GM21381 (cell line): Measurements from ENCODE around the gene CHRNA5.
"Not testable (repeated sequence)": the region's sequence is repeated elsewhere in the genome, so short reads cannot be mapped to it uniquely, and the experiment has no call there.

Experiments used
- ATAC-seq: cut with Tn5 transposase; IDR thresholded peaks from one replicate; pipeline ENCODE4 v1.9.1; 2021; ENCODE audit warnings: mild to moderate bottlenecking, moderate library complexity; ENCODE audit not compliant: unreplicated experiment

Gene CHRNA5

DNA sequence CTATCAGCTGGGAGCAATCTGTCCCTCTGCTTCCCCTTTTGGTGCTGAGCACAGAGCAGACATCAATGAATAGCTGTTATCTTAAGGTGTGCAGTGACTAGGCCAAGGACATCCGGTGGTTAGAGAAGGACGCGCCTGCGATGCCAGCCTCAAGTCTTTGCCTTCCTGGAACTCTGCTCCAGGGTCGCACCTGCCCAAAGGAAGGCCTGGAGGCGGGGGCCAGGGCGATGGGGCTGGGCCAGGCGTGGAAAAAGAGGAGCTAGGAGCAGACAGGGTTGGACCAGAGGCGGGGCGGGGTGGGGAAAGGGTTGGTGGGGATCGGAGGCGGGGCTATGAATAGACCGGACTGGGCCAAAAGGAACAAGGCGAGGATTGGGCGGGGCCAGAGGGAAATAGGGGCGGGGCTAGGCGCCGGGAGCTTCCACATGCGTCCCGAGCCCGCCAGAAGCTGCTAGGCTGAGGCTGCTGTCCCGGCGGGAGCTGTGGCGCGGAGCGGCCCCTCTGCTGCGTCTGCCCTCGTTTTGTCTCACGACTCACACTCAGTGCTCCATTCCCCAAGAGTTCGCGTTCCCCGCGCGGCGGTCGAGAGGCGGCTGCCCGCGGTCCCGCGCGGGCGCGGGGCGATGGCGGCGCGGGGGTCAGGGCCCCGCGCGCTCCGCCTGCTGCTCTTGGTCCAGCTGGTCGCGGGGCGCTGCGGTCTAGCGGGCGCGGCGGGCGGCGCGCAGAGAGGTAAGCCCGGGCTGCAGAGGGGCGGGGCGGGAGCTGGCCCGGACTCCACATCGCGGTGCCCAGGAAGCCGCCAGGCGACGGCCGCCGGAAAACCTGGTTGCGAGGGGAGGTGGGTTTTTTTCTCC is at the start of gene CHRNA5:
Gene CHRNA5, plus strand, starts transcription at position 424 of the 854 bp plus-strand sequence. Its CDS starts 200 bp downstream, at position 624.
- peak; percentile 82 for ATAC-seq

GRCh38 chr15:78520035-78520434 is 45.3 kb upstream of the CHRNA5 start:
- not testable (repeated sequence) for ATAC-seq

DNA sequence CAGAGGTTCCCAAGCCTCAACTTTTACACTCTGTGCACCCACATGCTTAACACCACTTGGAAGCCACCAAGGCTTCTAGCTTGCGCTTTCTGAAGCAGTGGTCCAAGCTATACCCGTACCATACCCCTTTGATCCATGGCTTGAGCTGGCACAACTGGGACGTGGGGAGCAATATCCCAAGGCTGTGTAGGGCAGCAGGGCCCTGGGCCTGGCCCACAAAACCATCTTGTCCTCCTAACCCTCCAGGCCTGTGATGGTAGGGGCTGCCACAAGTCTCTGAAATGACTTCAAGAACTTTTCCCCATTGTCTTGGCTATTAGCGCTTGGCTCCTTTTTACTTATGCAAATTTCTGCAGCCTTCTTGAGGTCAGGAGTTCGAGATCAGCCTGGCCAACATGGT is 41.1 kb upstream of the CHRNA5 start:
- ATAC-seq, result no peak

- ATAC-seq, result no peak
Observed at GRCh38 chr15:78527325-78527724, 38.0 kb upstream of the CHRNA5 start.

DNA sequence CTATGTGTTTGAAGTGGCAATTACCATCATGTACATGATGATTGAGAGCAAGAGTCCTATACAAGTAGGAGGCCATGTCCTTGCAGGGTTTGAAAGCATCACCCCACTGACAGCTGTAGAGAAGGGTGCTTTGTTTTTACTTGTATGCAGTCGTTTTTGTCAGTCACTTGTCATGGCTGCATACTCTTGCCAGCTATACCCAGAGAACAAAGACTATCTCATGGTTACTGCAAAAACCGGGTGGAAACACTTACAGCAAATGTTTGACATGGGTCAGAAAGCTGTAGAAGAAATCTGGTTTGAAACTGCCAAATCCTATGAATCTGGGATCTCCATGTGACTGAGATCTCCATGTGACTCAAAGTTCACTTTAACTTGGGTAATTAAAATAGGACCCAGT is 32.0 kb upstream of the CHRNA5 start:
- ATAC-seq, result no peak

- ATAC-seq, result no peak
Observed at GRCh38 chr15:78536134-78536533, 29.2 kb upstream of the CHRNA5 start.

- ATAC-seq, result no peak
Observed at GRCh38 chr15:78537266-78537905, 27.9 kb upstream of the CHRNA5 start.

GRCh38 chr15:78538358-78538757 is 27.0 kb upstream of the CHRNA5 start:
- ATAC-seq, result no peak

GRCh38 chr15:78539464-78540140 is 25.7 kb upstream of the CHRNA5 start:
- not testable (repeated sequence) for ATAC-seq

DNA sequence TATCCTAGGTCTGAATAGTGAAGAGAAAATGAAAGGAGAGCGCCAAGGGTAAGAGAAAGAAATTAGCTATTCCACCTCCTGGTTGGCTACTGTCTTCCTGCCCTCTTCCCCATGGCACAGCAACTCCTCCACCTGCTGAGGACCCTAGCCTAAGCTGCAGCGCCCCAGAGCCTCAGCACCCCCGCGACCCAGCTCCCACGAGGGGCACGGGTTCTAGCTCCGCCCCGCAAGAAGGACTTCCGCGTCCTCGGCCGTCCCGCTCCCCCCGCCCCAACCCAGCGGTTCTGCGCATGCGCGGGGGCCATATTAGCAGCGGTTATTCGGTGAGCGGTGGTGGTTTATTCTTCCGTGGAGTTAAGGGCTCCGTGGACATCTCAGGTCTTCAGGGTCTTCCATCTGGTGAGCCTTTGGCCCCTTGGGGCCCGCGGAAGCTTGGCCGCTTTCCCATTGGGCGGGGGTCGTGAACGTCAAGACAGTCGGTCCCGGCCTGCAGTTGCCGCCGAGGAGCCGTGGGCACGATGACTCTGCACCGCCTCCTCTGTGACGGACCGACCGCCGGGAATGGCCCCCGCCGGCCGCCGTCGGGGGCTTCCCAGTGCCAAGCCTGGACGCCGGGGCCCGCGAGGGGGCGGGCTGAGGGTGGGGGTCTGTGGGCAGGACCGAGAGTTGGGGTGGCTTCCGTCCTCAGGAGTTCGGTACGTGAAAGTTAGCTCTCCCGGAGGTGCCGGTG is 25.0 kb upstream of the CHRNA5 start, which contains the start of gene PSMA4:
Gene PSMA4, plus strand, starts transcription at position 304 of the 730 bp plus-strand sequence. CDS start 1,484 bp downstream, outside the sequence.
- ATAC-seq, result peak; percentile 77

GRCh38 chr15:78540871-78541743 is 24.2 kb upstream of the CHRNA5 start:
- no peak for ATAC-seq

GRCh38 chr15:78541744-78542034 is 23.6 kb upstream of the CHRNA5 start:
- no peak for ATAC-seq

GRCh38 chr15:78542647-78543046 is 22.7 kb upstream of the CHRNA5 start:
- no peak for ATAC-seq

GRCh38 chr15:78550194-78550593 is 15.1 kb upstream of the CHRNA5 start:
- no peak for ATAC-seq

DNA sequence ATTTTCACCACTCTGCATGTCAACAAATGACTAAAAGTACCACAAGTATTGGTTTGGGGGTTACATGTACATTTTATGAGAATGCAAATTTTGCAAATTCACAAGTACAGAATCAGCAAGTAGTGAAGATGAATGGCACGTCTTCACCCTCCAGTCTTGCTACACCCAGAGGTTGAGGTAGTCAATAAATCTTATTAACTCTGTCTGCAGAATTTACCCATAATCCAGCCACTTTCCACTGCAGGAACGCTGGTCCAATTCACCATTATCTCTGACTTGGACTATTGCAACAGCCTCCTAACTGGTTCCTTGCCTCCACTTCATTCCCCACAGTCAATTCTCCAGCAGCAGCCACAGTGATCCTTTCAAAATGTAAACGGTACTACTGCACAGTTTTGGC is 14.5 kb upstream of the CHRNA5 start:
- no peak for ATAC-seq

DNA sequence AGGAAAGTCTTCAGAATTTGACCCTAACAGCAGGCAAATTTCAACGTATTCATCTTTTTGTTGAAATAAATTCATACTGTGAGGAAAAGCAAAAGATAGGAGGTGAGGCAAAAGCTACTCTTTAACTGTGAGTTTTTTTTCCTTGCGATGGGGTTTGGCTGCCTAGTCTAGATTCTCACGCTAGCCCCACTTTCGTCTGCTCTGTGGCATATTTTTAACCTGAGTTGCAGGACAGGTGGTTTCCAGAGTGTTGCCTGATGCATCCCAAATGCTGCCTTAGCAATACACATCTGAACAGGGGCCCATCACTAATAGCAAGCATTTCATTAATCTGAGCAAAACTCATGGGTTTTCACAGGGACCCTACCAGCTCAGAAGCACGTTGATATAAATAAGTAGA is 13.4 kb upstream of the CHRNA5 start:
- no peak for ATAC-seq

GRCh38 chr15:78552597-78552996 is 12.7 kb upstream of the CHRNA5 start:
- ATAC-seq, result no peak

- not testable (repeated sequence) for ATAC-seq
Observed at GRCh38 chr15:78560201-78560600, 5.1 kb upstream of the CHRNA5 start.

DNA sequence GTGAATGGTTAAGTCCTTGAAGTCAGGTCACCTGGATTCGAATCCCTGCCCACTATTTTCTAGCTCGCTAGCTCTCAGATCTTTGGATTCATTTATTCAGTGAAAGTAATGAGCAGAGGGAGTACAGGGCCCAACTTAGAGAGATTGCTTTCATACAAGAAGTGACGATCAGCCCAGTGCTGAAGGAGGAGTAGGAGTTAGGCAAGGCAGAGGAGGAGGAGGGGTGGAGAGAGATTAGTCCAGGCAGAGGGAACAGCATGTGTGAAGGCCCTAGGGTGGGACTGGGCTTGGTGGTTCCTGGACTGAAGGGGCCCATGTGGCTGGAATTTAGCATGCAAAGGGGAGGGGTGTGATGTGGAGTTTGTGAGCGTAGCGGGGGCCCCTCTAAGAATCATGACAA is 3.8 kb upstream of the CHRNA5 start:
- no peak for ATAC-seq

DNA sequence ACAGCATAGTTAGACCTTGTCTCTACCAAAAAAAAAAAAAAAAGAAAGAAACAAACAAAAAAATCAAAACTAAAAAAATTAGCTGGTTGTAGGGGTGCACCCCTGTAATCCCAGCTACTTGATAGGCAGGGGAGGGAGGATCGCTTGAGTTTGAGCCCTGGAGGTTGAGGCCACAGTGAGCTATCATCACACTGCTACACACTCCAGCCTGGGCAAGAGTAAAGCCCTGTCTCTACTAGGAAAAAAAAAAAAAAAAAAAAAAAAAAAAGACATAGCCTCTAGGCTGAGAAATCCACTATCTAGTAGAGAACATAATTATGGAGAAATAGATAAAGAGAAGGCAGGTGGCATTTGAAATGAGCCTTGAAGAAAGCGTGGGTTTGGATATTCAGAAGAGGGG is 2.2 kb upstream of the CHRNA5 start:
- no peak for ATAC-seq
